BLaER1 treated with 17β-estradiol and CSF1 and Interleukin-3, amounts not matched to agents 10 nM and 100 nM (cell line): ENCODE results near the gene NRIP3.

ENCODE experiments used
- H3K27ac ChIP-seq, 11 experiments: shearing (Covaris generic); formaldehyde crosslinking; 2 replicates each; pipeline ENCODE4 v1.8.1; 2022
- H3K27me3 ChIP-seq, 11 experiments: shearing (Covaris generic); formaldehyde crosslinking; 2 replicates each; pipeline ENCODE4 v1.8.1; 2022
- H3K36me3 ChIP-seq, 11 experiments: shearing (Covaris generic); formaldehyde crosslinking; 2 replicates each; pipeline ENCODE4 v1.8.1; 2022
- H3K4me1 ChIP-seq, 10 experiments: shearing (Covaris generic); formaldehyde crosslinking; 2 replicates each; pipeline ENCODE4 v1.8.1; 2022
- H3K4me2 ChIP-seq, 11 experiments: shearing (Covaris generic); formaldehyde crosslinking; 2 replicates each; pipeline ENCODE4 v1.8.1; 2022
- H3K4me3 ChIP-seq, 10 experiments: shearing (Covaris generic); formaldehyde crosslinking; 2 replicates each; pipeline ENCODE4 v1.8.1; 2022
- H3K9ac ChIP-seq, 11 experiments: shearing (Covaris generic); formaldehyde crosslinking; 2 replicates each; pipeline ENCODE4 v1.8.1; 2022
- H3K9me3 ChIP-seq, 11 experiments: shearing (Covaris generic); formaldehyde crosslinking; replicated peaks in 1 of 11; 2 replicates each; pipeline ENCODE4 v1.8.1; 2022
- H4K20me1 ChIP-seq, 11 experiments: shearing (Covaris generic); formaldehyde crosslinking; 2 replicates each; pipeline ENCODE4 v1.8.1; 2022
- Cebpa-rat ChIP-seq, 11 experiments: shearing (Covaris generic); IDR thresholded peaks; 2 replicates each; pipeline ENCODE4 v1.8.1; 2022

The NRIP3 gene

DNA sequence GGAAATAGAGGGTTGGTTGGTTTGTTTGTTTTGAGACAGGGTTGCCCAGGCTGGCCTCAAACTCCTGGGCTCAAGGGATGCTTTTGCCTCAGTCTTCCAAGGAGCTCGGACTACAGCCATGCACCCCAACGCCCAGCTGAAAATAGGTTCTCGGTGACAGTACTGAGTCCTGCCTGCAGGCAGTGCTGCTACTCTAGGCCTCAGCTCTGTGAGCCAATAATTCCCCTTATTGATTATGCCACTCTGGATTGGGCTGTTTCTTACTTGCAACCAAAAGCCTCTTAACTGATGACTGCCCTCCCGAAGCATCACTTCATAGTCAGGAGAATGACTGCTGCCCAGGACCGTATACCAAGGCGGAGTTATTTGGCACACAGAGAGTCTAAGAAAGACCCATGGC is 69.9 kb downstream of the NRIP3 start:
- H3K27ac ChIP-seq, result no peak overlapping the region
- H3K9me3 ChIP-seq, result no peaks in the 10 kb centered on the region
- no peak overlapping the region for H3K4me2 ChIP-seq
- no peak for TF ChIP-seq Cebpa-rat (IDR thresholded peaks at IDR 0.05)
- no peak overlapping the region for H3K9ac ChIP-seq
- 0 out of 22 replicates have a peak, but pooled peaks cover 0 to 4% (median 0%) of the 10 kb centered on the region in 11 experiments for H3K36me3 ChIP-seq
- 0 out of 20 replicates have a peak, but pooled peaks cover 0 to 4% (median 0%) of the 10 kb centered on the region in 10 experiments for H3K4me1 ChIP-seq
- H4K20me1 ChIP-seq, result no peaks in the 10 kb centered on the region; a peak in 1 of 22 replicates
- no peak overlapping the region for H3K4me3 ChIP-seq
- no peaks in the 10 kb centered on the region for H3K27me3 ChIP-seq

DNA sequence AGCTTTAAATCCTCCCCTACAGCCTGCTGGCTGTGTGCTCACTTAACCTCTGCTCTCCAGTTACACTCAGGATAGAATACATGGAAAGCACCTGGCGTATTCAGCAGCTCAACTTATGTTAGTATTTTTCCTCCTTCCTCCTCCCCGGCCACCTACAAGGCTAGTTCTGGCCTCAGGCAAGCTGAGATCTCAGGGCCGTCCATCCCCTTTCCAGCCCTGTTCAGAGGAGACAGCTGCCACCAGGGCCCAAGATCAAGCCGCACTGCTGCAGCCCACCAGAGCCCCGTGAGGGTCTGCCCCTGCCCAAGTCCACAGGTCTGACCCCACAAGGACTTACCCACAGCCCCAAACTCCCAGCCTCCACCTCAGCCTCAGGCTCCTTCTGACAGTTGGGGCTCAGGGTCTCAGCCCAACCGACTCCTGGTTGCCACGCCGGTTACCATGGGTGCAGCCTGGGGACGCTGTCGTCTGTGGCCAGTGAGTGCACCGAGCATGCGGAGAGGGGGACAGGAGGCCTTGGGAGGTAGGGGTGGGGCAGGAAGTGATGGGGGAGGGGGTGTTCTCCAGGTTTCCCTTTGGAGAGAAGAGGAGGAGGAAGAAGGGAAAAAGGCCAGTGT is 71.1 kb downstream of the NRIP3 start, which contains the start of gene C11orf16:
Gene C11orf16 (minus strand): TSS at position 384 of the 617 bp plus-strand sequence. CDS start 639 bp downstream, outside the sequence.
- H3K36me3 ChIP-seq, result peaks cover 0 to 8% (median 0%) of the 10 kb centered on the region in 11 experiments; a peak in 1 of 22 replicates
- H3K9ac ChIP-seq, result no peak within 1 kb of the TSS
- H3K4me3 ChIP-seq, result no peak within 1 kb of the TSS
- no peak for TF ChIP-seq Cebpa-rat (IDR thresholded peaks at IDR 0.05)
- 0 out of 20 replicates have a peak, but pooled peaks cover 0 to 4% (median 0%) of the 10 kb centered on the region in 10 experiments for H3K4me1 ChIP-seq
- no peaks in the 10 kb centered on the region; a peak in 1 of 22 replicates for H4K20me1 ChIP-seq
- H3K4me2 ChIP-seq, result no peak within 1 kb of the TSS
- no peak within 1 kb of the TSS for H3K27ac ChIP-seq
- no peaks in the 10 kb centered on the region for H3K27me3 ChIP-seq
- H3K9me3 ChIP-seq, result no peaks in the 10 kb centered on the region
